NCI-H226 (cell line): ENCODE results near the gene CCDC63.

Experiments
- DNase-seq: peaks from one replicate; pipeline ENCODE4 v3.0.0-alpha.2; 2015

The CCDC63 gene

DNA sequence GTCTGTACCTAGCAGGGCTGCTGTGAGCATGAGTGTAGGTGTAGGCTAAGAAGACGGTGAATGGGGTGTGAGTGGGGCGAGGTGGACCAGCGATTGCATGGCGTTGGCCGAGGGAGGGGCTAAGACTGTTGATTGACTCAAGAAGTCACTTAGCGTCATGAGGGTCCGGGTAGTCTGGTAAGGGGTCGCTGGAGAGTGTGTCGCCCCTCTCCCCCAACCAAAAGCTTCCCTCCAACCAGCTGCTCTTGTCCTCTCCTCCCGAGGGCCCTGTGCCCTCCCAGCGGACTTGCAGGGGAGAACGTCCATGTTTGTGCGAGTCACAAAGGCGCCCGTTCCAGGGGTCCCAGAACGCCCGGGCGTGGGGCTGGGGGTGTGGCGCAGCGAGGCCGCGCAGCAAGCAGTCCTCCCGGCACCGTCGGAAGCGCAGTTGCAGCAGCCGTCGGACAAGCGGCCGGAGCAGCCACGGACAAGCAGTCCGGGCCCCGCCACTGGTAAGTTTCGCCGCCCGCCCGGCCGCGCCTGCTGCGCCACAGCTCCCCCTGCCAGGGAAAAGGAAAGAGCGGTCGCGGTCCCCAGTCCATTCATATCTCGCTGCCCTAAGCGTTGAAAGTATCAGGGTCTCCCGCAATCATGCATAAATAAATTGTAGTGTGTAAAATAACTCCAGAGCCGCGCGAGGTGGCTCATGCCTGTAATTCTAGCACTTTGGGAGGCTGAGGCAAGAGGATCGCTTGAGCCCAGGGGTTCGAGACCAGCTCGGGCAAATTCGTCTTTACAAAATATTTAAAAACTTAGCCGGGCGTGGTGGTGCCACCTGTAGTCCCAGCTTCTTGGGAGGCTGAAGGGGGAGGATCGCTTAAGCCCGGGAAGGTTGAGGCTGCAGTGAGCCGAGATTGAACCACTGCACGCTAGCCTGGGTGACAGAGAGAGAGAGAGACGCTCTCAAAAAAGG, at the start of gene CCDC63:
Gene CCDC63, plus strand, starts transcription at position 373 of the 952 bp plus-strand sequence. CDS start 5,968 bp downstream, outside the sequence.
- DNase-seq: no peak

DNA sequence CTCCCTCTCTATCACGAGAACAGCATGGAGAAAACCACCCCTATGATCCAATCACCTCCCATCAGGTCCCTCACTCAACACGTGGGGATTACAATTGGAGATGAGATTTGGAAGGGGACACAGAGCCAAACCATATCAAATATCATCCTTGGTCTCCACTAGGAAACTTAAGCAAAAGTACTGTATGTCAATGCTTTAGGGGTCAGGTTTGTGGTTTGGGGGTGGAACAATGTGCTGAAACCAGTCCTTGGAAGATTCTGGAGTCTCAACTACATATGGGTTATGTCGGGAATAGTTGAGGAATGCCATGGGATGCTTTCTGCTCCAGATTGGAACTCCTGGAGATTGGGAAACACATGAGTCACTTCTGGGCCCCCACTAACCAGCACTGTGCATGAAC, 48.3 kb upstream of the CCDC63 start:
- DNase-seq: no peak

DNA sequence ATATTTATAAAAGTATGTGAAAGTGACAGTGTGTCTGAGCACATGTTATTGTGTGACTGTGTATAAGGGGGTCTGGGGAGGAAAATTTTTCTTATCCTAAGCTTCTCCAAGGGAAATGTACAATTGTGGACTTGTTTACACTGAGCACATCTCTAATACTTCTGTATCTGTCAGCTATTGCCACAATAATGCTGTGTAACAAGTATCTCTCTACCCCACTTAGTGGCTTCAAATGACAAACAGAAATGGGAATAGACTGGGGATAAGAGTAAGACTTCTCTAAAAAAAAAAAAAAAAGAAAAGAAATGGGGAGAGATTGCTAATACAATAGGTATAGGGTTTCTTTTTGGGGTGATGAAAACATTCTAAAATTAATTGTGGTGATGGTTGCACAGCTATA, 44.3 kb upstream of the CCDC63 start:
- DNase-seq: no peak

DNA sequence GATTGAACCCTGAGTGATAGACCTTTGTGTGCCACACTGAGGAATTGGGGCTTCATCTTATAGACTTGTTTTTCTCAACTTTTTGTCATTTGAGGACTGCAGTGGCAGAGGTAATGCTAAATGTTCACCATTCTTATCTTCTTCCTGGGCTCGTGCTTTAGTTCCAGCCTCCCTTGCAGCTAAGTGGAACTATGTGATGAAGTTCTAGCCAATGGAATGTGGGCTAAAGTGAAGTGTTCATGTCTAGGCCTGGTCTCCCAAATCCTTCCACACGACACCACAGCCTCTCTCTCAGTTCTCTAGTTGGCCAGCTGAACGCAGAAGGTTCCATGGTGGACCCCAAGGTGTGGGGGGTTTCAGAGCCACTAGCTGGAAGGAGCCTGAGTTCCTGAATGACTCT, 42.4 kb upstream of the CCDC63 start:
- no peak for DNase-seq

DNA sequence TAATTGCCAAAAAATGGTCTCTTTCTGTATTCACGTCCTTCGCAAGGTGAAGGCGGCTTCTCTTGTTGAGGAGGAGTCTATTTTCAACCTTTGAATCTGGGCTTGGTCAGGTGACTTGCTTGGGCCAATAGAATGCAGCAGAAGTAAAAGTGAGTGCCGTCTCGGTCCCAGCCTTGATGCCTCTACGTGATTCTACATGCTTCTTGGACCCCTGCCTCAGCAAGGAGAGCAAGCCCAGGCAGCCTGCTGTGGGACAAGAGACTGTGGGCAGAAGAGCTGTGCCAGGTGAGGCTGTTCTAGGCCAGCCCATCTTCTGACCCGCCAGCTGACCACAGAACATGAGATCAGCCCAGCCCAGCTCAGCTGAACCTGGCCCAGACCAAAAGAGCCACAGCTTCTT, 39.1 kb upstream of the CCDC63 start:
- DNase-seq: no peak

DNA sequence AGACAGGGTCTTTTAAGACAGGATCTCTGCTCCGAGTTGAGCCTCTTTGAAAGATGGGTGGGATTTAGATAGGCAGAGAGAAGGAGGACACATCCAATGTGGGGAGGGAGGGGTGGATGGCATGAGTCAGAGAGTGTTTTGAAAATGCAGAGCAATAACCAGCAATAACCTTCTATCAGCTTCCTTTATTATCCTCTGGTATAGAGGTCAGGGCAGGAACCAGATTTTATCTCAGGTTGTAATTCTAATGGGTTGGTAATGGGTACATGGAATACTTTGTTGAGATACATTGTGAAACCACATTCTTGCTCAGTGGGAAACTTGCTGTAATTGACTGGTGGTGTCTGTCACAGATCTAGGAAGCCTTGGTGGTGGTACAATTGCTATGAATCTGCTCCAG, 37.6 kb upstream of the CCDC63 start:
- no peak for DNase-seq

DNA sequence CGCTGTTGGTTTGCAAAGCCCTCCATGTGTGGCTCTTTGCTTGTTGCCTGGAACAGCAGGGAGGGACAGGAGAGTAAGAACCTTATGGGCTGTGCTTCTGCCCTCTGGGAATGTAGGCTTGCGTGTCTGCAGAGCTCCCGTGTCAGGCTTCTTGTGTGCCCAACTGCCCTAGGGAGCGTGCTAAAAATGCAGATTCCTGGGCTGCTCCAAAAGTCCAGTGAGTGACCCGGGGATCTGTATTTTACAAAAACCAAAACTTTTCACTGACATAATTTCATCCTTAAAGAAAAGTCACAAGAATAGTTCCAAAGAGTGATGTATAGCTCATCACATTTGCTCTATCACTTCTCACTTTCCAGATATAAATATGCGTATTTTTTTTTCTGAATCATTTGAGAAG, 34.8 kb upstream of the CCDC63 start:
- no peak for DNase-seq

DNA sequence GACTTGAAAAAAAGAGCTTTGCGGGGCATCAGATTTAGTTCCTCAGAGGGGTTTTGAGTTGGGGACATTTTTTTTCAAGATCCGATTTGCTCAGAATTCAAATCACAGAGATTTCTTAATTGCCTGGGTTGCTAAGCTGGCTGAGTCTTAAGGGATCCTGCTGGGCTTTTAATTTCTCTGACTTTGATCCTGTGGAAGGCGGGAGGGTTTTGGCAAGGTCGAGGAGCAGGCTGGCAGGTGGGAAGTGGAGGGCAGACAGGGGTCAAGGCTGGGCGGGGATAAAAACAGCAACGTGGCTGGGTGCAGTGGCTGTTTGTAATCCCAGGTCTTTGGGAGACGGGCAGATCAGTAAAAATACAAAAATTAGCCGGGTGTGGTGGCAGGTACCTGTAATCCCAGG, 33.5 kb upstream of the CCDC63 start:
- no peak for DNase-seq

DNA sequence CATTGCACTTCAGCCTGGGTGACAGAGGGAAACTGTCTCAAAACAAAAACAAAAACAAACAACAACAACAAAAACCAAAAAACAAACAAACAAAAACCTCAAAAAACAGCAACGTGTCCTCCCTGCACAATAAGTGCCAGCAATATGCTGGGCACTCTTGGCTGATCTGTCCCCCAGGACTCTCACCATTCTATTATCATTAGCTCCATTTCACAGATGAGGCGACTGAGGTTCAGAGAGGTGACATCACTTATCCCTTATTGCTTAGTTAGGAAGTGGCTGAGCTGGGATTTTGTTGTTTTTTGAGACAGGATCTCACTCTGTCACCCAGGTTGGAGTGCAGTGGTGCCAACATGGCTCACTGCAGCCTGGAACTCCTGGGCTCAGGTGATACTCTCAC, 33.0 kb upstream of the CCDC63 start:
- DNase-seq: no peak

DNA sequence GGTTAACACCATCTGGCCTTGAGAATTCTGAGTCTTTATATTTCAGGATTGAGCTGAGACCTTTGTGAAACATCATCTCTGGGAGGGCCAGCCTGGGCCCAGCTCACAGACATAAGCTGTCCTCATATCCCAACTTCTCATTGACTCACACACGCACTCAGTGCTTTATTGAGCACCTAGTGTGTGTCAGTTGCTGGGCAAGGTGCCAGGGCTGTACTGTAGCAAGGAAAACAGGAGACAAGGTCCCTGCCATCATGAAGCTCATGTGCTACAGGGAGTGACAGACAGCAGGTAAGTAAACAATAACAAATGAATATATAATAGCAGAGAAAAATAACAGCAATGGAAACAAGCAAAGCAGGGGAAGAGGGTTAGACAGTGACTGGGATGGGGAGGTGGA, 30.5 kb upstream of the CCDC63 start:
- no peak for DNase-seq

DNA sequence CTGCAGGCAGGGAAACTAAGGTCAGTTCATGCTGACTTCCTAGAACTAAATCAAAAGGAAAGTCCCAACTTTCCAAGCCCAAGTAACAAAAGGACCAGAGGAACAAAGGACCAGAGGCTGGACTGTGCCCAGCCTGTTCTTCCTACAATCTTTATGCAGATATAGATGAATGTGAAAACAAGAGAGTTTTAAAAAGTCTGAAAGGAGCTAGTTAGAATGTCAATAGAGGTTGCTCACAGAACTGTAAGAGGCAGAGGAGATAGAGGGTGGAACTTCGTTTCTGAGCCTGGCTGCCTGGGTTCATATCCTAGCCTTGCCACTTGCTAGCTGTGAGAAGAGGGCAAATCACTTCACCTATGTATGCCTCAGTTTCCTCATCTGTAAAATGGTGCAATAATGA, 30.0 kb upstream of the CCDC63 start:
- DNase-seq: no peak

DNA sequence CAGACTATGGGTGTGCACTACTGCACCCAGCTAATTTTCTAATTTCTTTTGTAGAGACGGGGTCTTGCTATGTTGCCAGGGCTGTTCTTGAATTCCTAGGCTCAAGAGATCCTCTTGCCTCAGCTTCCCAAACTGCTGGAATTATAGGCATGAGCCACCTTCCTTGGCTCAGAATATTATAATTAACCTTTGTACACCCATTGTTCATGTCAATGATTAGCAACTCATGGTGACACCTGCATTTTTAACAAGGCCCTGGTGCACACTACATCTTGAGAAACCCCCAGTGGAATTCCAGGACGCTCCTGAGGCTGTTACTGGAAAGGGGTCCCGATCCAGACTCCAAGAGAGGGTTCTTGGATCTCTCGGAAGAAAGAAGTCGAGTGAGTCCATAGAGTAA, 28.3 kb upstream of the CCDC63 start:
- DNase-seq: no peak

DNA sequence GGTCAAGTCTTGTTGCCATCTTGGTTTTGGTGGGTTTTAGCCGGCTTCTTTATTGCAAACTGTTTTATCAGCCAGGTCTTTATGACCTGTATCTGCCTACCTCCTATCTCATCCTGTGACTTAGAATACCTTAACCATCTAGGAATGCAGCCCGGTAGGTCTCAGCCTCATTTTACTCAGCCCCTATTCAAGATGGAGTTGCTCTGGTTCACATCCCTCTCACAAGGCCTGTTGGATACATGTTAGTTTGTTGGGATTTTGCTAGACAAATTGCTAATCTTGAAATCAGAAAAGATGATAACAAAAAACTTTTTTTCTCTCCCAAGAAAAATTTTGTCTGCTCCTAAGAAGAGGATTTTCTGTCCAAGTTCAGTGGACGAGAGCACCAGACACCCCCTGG, 27.6 kb upstream of the CCDC63 start:
- DNase-seq: no peak

DNA sequence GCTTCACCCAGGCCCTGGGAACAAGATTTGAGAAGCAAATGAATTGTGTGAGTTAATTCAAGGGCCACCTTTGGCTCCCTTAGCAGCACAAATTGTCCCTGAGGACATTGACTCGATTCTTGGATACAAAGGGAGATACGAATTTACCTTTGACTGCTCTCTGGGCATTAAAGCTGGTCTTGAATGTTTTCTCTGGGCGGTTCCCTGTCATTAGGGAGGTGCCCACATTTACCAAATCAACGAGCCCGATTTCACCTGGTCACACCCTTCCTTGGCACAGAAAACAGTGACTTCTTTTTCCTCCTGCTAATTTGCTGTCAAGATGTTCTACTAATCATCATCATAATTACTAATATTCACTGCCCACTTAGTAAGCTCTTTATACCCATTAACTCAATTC, 27.1 kb upstream of the CCDC63 start:
- no peak for DNase-seq

DNA sequence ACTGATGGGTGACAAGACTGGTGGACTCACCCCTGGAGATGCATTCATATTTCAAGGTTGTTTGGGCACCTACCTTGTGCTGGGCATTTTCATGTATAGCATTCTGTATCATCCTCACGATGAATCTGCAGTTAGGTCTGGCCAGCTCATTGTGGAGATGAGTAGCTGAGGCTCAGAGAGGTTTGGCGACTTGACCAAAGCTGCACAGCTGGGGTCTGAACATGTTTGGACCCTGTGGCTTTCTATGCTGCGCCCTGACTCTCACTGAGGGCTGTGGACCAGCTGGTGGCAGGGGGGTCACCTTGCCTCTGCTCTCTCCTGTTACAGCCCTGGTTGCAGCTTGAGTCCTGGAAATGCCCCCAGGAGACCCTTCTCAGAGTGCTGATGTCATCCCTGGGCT, 24.9 kb upstream of the CCDC63 start:
- no peak for DNase-seq

DNA sequence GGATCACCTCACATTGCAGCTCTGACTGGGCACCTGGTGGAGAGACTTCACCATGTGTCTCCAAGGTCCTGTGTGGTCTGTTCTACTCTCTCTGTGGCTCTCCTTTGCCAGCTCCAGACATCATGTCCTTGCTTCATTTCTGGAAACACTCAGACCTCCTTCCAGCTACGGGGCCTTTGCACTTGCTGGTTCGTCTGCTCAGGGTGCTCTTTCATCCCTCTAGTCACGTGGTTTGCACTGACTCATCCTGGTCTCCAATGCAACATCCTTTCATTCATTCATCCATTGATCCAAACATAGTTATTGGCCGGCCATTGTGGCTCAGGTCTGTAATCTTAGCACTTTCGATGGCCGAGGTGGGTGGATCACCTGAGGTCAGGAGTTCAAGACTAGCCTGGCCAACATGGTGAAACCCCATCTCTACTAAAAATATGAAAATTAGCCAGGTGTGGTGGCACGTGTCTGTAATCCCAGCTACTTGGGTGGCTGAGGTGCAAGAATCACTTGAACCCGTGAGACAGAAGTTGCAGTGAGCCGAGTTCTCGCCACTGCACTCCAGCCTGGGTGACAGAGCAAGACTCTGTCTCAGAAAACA, 23.9 kb upstream of the CCDC63 start:
- DNase-seq: no peak

DNA sequence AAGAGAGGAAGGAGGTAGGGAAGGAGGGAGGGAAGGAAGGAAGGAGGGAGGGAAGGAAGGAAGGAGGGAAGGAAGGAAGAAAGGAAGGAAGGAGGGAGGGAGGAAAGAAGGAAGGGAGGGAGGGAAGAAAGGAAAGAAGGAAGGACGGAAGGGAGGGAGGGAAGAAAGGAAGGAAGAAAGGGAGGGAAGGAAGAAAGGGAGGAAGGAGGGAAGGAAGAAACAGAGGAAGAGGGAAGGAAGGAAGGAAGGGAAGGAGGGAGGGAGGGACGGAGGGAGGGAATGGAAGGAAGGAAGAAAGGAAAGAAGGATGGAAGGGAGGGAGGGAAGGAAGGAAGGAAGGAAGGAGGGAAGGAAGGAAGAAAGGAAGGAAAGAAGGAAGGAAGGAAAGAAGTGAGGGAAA, 22.4 kb upstream of the CCDC63 start:
- no peak for DNase-seq

DNA sequence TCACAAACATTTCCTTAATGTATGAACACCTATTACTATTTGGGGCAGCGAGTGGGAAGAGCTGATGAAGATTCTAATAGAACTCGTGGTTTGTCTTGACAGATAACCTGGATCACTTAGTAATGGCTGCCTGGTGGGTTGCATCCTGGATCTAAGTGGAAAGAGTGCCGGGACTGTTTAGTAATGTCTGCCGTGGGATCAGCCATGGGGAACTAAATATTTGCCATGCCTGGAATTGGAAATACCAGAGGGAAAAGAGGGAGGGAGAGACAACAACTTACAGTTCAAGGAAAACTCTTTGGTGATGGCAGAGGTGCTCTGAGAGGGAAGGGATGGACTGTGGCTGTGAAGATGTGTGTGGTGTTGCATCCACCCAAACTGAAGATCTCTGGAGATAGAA, 21.3 kb upstream of the CCDC63 start:
- DNase-seq: no peak

DNA sequence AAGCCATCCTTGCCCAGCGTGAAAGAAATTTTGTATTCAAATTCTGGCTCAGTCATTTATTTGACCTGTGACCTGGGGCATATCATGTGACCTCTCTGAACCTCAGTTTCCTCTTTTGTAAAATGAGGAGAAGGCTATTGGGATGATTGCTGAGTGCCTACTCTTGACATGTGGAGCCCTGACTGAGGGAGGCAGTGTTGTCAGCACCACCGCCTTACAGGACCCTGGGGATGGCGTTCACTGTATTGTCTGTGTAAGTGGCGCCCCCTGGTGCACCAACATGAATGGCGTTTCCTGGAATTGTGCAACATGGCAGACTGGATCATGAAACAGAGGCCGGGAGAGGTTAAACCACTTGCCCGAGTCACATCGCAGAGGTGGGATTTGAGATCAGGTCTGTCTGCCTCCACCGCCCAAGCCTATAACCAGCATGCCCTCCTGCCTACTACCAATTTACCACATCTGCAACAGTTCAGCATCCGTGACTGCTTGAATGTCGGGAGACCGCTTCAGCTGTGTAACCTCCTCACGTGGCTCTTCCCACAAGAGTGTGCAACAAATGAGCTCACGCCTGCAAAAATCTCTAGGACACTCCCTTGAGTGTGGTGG, 20.1 kb upstream of the CCDC63 start:
- DNase-seq: peak; percentile 72

DNA sequence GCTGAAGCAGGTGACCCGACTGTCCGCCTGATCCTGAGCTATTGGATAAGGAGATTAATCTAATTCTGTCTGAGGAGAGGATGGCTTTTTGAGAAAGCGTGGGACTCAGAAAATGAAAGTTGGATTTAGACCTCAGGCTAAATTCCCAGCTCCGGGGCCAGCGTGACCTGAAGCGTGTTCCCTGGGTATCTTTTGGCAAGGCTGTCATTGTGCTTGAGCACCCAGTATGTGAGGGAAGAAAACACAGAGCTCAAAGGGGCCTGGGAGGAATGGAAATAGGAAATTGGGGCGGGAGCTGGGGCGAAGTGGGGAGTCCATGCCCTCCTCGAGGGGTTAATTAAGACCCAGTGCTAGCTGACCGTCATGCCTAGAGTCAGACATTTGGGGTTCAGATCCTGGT, 17.5 kb upstream of the CCDC63 start:
- DNase-seq: no peak

DNA sequence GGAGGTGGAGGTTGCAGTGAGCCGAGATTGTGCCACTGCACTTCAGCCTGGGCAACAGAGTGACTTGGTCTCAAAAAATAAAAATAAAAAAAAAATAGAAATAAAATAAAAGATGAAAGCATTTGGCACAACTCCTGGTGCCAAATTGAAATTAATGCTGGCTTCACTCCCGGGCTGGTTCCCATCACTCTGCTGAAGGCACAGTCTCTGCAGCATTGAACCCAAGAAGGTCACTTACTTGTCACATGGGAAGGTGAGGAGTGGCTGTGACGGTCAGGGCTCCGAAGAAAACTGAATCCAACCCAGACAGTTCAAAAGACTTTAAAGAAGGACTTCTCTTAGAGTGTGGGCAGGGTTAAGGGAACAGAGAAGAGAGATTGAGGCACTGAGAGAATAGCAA, 10.5 kb upstream of the CCDC63 start:
- DNase-seq: no peak

DNA sequence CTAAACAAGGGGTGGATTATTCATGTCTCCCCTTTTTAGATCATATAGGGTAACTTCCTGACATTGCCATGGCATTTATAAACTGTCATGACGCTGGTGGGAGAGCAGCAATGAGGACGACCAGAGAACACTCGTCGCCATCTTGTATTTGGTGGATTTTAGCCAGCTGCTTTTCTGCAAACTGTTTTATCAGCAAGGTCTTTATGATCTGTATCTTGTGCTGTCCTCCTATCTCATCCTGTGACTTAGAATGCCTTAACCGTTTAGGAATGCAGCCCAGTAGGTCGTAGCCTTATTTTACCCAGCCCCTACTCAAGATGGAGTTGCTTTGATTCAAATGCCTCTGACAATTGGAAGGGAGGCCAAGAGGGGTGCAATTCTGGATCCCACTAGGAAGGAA, 5.8 kb upstream of the CCDC63 start:
- DNase-seq: no peak

DNA sequence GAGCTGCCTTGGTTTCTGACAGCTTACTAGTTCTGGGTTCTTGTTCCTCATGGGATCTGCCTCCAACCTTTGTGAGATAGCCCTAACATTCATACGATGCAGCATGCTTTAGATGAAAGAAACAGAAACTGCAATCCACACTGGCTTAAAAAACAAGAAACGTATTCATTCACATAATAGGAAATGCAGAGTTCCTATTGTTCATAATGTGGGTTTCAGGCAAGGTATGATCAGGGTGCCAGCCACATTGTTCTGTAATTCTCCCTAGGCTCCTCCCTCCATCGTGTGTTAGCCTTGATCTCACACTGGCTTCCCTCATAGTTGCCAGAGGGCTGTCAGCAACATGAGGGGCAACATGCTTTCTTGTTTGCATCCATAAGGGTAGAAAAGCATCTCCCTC, 2.7 kb upstream of the CCDC63 start:
- DNase-seq: no peak
